ENCODE measurements around the gene CHRNA5. TPM values are rescaled to one million over a fixed set of nuclear protein-coding genes. Genes with fewer than 3 reads are reported as not detected.

CHRNA5 gene
- total RNA-seq (2022; extraction: Qiagen RNA extraction; ENCODE audit: low read depth): 24.3 to 36.9 TPM (median 32.6 TPM) in 5 replicates

GRCh38 chr15:78565097-78565950, at the start of gene CHRNA5:
Gene CHRNA5, plus strand, starts transcription at chr15:78565520. Its CDS starts 200 bp downstream, at chr15:78565720.

GRCh38 chr15:78540141-78540870, 25.0 kb upstream of the CHRNA5 start, which contains the start of gene PSMA4:
Gene PSMA4, plus strand, starts transcription at chr15:78540444. Its CDS starts 1,484 bp downstream, at chr15:78541928.

GRCh38 chr15:78620527-78621421, 55.5 kb downstream of the CHRNA5 start, which contains the start of gene CHRNA3:
Gene CHRNA3, minus strand, starts transcription at chr15:78620996. Its CDS starts 202 bp downstream, at chr15:78620794.

GRCh38 chr15:78641102-78641748, 75.9 kb downstream of the CHRNA5 start, which contains the start of gene CHRNB4:
Gene CHRNB4, minus strand, starts transcription at chr15:78641210. Its CDS starts 77 bp downstream, at chr15:78641133.

Other genes with a start within 250 kb of the CHRNA5 start
- gene CRABP1, start 225.2 kb upstream of the CHRNA5 start, total RNA-seq (2022; extraction: Qiagen RNA extraction; ENCODE audit: low read depth): 1.0 to 2.1 TPM (median 1.3 TPM) in 5 replicates
- gene IREB2, start 127.3 kb upstream of the CHRNA5 start, total RNA-seq (2022; extraction: Qiagen RNA extraction; ENCODE audit: low read depth): 25.9 to 53.4 TPM (median 43.9 TPM) in 5 replicates
- gene HYKK, start 57.9 kb upstream of the CHRNA5 start, total RNA-seq (2022; extraction: Qiagen RNA extraction; ENCODE audit: low read depth): 5.5 to 7.4 TPM (median 6.3 TPM) in 5 replicates
- 357 to 577 TPM (median 387 TPM) in 5 replicates for gene PSMA4, start 25.1 kb upstream of the CHRNA5 start, total RNA-seq (2022; extraction: Qiagen RNA extraction; ENCODE audit: low read depth)
- gene CHRNA3, start 55.5 kb downstream of the CHRNA5 start, total RNA-seq (2022; extraction: Qiagen RNA extraction; ENCODE audit: low read depth): 0.20 to 1.3 TPM (median 0.69 TPM) in 5 replicates
- 0.39 to 1.8 TPM (median 0.80 TPM) in 5 replicates for gene CHRNB4, start 75.7 kb downstream of the CHRNA5 start, total RNA-seq (2022; extraction: Qiagen RNA extraction; ENCODE audit: low read depth)
- 3.0 to 9.7 TPM (median 7.5 TPM) in 5 replicates for gene ADAMTS7, start 245.9 kb downstream of the CHRNA5 start, total RNA-seq (2022; extraction: Qiagen RNA extraction; ENCODE audit: low read depth)

Measured in A549 treated with ZK216348 at 1 μM for 4 hours (cell line).